Measurements from ENCODE around the gene ROBO1.

GRCh38 chr3:78917536-78917935 lies 850.3 kb downstream of the ROBO1 start:
- TF ChIP-seq CTCF (conservative IDR thresholded peaks at IDR 0.05; ENCODE audit: low read depth, low read length) (no peak), EZH2 (IDR thresholded peaks at IDR 0.05; ENCODE audit: borderline replicate concordance, low read depth, low read length, poor library complexity, severe bottlenecking) (no peak)

All from A673 (cell line).